ENCODE data around the gene NXPE4.
"Not testable (repeated sequence)": the region's sequence is repeated elsewhere in the genome, so short reads cannot be mapped to it uniquely, and the experiment has no call there.

Gene NXPE4

DNA sequence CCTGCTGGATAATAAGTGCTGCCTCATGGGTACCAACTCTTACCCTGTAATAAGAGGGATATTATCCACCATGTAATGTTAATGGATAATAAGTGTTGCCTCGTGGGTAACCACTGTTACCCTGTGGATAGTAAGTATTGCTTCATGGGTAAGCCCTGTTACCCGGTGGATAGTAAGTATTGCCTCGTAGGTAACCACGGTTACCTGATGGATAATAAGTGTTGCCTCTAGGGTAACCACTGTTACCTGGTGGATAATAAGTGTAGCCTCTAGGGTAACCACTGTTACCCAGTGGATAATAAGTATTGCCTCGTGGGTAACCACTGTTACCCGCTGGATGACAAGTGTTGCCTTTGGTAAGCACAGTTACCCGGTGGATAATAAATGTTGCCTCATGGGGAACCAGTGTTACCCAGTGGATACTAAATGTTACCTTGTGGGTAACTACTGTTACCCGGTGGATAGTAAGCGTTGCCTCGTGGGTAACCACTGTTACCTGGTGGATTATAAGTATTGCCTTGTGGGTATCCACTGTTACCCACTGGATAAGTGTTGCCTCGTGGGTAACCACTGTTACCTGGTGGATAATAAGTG, 18.6 kb upstream of the NXPE4 start:
- no peaks in the 10 kb centered on the region for H3K27me3 ChIP-seq (ENCODE audit: insufficient read depth, poor library complexity, severe bottlenecking)
- TF ChIP-seq, protein P1, sequence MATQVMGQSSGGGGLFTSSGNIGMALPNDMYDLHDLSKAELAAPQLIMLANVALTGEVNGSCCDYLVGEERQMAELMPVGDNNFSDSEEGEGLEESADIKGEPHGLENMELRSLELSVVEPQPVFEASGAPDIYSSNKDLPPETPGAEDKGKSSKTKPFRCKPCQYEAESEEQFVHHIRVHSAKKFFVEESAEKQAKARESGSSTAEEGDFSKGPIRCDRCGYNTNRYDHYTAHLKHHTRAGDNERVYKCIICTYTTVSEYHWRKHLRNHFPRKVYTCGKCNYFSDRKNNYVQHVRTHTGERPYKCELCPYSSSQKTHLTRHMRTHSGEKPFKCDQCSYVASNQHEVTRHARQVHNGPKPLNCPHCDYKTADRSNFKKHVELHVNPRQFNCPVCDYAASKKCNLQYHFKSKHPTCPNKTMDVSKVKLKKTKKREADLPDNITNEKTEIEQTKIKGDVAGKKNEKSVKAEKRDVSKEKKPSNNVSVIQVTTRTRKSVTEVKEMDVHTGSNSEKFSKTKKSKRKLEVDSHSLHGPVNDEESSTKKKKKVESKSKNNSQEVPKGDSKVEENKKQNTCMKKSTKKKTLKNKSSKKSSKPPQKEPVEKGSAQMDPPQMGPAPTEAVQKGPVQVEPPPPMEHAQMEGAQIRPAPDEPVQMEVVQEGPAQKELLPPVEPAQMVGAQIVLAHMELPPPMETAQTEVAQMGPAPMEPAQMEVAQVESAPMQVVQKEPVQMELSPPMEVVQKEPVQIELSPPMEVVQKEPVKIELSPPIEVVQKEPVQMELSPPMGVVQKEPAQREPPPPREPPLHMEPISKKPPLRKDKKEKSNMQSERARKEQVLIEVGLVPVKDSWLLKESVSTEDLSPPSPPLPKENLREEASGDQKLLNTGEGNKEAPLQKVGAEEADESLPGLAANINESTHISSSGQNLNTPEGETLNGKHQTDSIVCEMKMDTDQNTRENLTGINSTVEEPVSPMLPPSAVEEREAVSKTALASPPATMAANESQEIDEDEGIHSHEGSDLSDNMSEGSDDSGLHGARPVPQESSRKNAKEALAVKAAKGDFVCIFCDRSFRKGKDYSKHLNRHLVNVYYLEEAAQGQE (IDR thresholded peaks at IDR 0.05; ENCODE audit: insufficient replicate concordance, low read depth): no peak
- TF ChIP-seq, protein P2, sequence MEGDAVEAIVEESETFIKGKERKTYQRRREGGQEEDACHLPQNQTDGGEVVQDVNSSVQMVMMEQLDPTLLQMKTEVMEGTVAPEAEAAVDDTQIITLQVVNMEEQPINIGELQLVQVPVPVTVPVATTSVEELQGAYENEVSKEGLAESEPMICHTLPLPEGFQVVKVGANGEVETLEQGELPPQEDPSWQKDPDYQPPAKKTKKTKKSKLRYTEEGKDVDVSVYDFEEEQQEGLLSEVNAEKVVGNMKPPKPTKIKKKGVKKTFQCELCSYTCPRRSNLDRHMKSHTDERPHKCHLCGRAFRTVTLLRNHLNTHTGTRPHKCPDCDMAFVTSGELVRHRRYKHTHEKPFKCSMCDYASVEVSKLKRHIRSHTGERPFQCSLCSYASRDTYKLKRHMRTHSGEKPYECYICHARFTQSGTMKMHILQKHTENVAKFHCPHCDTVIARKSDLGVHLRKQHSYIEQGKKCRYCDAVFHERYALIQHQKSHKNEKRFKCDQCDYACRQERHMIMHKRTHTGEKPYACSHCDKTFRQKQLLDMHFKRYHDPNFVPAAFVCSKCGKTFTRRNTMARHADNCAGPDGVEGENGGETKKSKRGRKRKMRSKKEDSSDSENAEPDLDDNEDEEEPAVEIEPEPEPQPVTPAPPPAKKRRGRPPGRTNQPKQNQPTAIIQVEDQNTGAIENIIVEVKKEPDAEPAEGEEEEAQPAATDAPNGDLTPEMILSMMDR (IDR thresholded peaks at IDR 0.05; ENCODE audit: insufficient read depth, low read length): no peak
- TF ChIP-seq POLR2AphosphoS5 (IDR thresholded peaks at IDR 0.05; ENCODE audit: low read depth) (no peak), GABPA (IDR thresholded peaks at IDR 0.05; ENCODE audit: low read depth) (no peak), SPI1 (IDR thresholded peaks at IDR 0.05; ENCODE audit: borderline replicate concordance, low read depth) (no peak)
- no peak overlapping the region for H3K4me3 ChIP-seq (replicated peaks; ENCODE audit: insufficient read depth, low read length)
- no peak for DNase-seq (ENCODE audit: low read depth in 1 of 2, low spot score in 1 of 2)
- no peak overlapping the region for H3K27ac ChIP-seq (replicated peaks)

DNA sequence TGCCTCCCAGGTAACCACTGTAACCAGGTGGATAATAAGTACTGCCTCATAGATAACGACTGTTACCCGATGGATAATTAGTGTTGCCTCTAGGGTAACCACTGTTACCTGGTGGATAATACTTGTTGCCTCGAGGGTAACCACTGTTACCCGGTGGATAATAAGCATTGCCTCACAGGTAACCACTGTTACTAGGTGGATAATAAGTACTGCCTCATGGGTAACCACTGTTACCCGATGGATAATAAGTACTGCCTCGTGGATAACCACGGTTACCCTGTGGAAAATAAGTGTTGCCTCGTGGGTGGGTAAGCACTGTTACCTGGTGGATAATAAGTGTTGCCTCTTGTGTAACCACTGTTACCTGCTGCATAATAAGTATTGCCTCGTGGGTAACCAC, 17.5 kb upstream of the NXPE4 start:
- H3K27me3 ChIP-seq (ENCODE audit: insufficient read depth, poor library complexity, severe bottlenecking); DNase-seq (ENCODE audit: low read depth in 1 of 2, low spot score in 1 of 2); H3K4me3 ChIP-seq (replicated peaks; ENCODE audit: insufficient read depth, low read length); H3K27ac ChIP-seq (replicated peaks): not testable (repeated sequence)

DNA sequence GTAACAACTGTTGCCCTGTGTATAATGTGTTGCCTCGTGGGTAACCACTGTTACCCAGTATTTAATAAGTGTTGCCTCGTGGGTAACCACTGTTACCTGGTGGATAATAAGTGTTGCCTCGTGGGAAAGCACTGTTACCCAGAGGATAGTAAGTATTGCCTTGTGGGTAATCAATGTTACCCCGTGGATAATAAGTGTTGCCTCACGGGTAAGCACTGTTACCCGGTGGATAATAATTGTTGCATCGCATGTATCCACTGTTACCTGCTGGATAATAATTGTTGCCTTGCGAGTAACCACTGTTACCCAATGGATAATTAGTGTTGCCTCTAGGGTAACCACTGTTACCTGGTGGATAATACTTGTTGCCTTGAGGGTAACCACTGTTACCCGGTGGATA, 17.1 kb upstream of the NXPE4 start:
- no peaks in the 10 kb centered on the region for H3K27me3 ChIP-seq (ENCODE audit: insufficient read depth, poor library complexity, severe bottlenecking)
- no peak for DNase-seq (ENCODE audit: low read depth in 1 of 2, low spot score in 1 of 2)
- no peak overlapping the region for H3K4me3 ChIP-seq (replicated peaks; ENCODE audit: insufficient read depth, low read length)
- H3K27ac ChIP-seq (replicated peaks): no peak overlapping the region
- TF ChIP-seq SPI1 (IDR thresholded peaks at IDR 0.05; ENCODE audit: borderline replicate concordance, low read depth) (no peak), GABPA (IDR thresholded peaks at IDR 0.05; ENCODE audit: low read depth) (no peak), POLR2AphosphoS5 (IDR thresholded peaks at IDR 0.05; ENCODE audit: low read depth) (no peak)
- TF ChIP-seq, protein P2 (IDR thresholded peaks at IDR 0.05; ENCODE audit: insufficient read depth, low read length): no peak
- TF ChIP-seq, protein P1 (IDR thresholded peaks at IDR 0.05; ENCODE audit: insufficient replicate concordance, low read depth): no peak

DNA sequence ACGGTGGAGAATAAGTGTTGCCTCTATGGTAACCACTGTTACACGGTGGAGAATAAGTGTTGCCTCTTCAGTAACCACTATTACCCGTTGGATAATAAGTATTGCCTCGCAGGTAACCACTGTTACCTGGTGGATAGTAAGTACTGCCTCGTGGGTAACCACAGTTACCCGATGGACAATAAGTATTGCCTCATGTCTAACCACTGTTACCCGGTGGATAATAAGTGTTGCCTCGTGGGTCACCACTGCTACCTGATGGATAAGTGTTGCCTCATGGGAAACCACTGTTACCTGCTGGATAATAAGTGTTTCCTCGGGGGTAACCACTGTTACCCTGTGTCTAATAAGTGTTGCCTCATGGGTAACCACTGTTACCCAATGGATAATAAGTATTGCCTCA, 16.6 kb upstream of the NXPE4 start:
- DNase-seq (ENCODE audit: low read depth in 1 of 2, low spot score in 1 of 2); H3K27me3 ChIP-seq (ENCODE audit: insufficient read depth, poor library complexity, severe bottlenecking); H3K4me3 ChIP-seq (replicated peaks; ENCODE audit: insufficient read depth, low read length); H3K27ac ChIP-seq (replicated peaks): not testable (repeated sequence)

Measured in HL-60 (cell line).